Neural progenitor cell (in vitro differentiated cells): ENCODE results near the gene SEC22A. TPM values are rescaled to one million over a fixed set of nuclear protein-coding genes. Genes with fewer than 3 reads are reported as not detected.

Experiments used
- DNase-seq: peaks from one replicate; pipeline ENCODE4 v3.0.0-alpha.2; 2016; ENCODE audit warnings: low spot score
- H2AFZ ChIP-seq: fragments of 200-600 bp; sonication (generic); replicated peaks from 2 replicates; pipeline ENCODE4 v1.6.1; 2016; ENCODE audit warnings: antibody characterized with exemption
- H3F3A ChIP-seq: fragments of 200-600 bp; sonication (generic); 2 replicates; pipeline ENCODE4 v1.6.1; 2016; ENCODE audit warnings: antibody characterized with exemption, low read depth
- H3K27ac ChIP-seq: fragments of 200-600 bp; sonication (generic); 2 replicates; pipeline ENCODE4 v1.5.1; 2016; ENCODE audit warnings: mild to moderate bottlenecking
- H3K27me3 ChIP-seq: fragments of 200-600 bp; sonication (generic); 2 replicates; pipeline ENCODE4 v1.6.1; 2016; ENCODE audit warnings: mild to moderate bottlenecking, moderate library complexity
- H3K36me3 ChIP-seq: fragments of 200-600 bp; sonication (generic); 2 replicates; pipeline ENCODE4 v1.5.1; 2016
- H3K4me1 ChIP-seq: fragments of 200-600 bp; sonication (generic); 2 replicates; pipeline ENCODE4 v1.6.1; 2016; ENCODE audit warnings: mixed run types
- H3K4me2 ChIP-seq: fragments of 200-600 bp; sonication (generic); 2 replicates; pipeline ENCODE4 v1.6.1; 2016
- H3K4me3 ChIP-seq: fragments of 200-600 bp; sonication (generic); 2 replicates; pipeline ENCODE4 v1.5.1; 2016
- H3K79me2 ChIP-seq: fragments of 200-600 bp; sonication (generic); 2 replicates; pipeline ENCODE4 v1.6.1; 2016; ENCODE audit warnings: low read depth
- H3K9ac ChIP-seq: fragments of 200-600 bp; sonication (generic); 2 replicates; pipeline ENCODE4 v1.6.1; 2016
- H3K9me3 ChIP-seq: fragments of 200-600 bp; sonication (generic); 2 replicates; pipeline ENCODE4 v1.5.1; 2016; ENCODE audit warnings: low read depth
- H4K20me1 ChIP-seq: fragments of 200-600 bp; sonication (generic); 2 replicates; pipeline ENCODE4 v1.6.1; 2016; ENCODE audit warnings: low read depth
- H3K27ac Mint-ChIP-seq: 3 replicates; pipeline ENCODE4 v1.8.0; 2021; ENCODE audit warnings: mixed read lengths
- H3K27me3 Mint-ChIP-seq: 2 replicates; pipeline ENCODE4 v1.8.0; 2022; ENCODE audit warnings: low read depth, mild to moderate bottlenecking, inconsistent platforms, moderate library complexity, mixed read lengths; ENCODE audit not compliant: insufficient read depth
- H3K36me3 Mint-ChIP-seq: 3 replicates; pipeline ENCODE4 v1.8.0; 2021; ENCODE audit warnings: mixed read lengths
- H3K4me1 Mint-ChIP-seq: 3 replicates; pipeline ENCODE4 v1.8.0; 2021; ENCODE audit warnings: mixed read lengths
- H3K4me3 Mint-ChIP-seq: 3 replicates; pipeline ENCODE4 v1.8.0; 2021; ENCODE audit warnings: mild to moderate bottlenecking, moderate library complexity, mixed read lengths
- H3K9me3 Mint-ChIP-seq: 3 replicates; pipeline ENCODE4 v1.8.0; 2020; ENCODE audit warnings: mixed read lengths
- EZH2 ChIP-seq: fragments of 200-600 bp; sonication (generic); IDR thresholded peaks from 2 replicates; pipeline ENCODE4 v1.6.1; 2017; ENCODE audit warnings: antibody characterized with exemption, mild to moderate bottlenecking, moderate library complexity
- EZH2phosphoT487 ChIP-seq: fragments of 200-600 bp; sonication (generic); IDR thresholded peaks from 2 replicates; pipeline ENCODE4 v1.6.1; 2017; ENCODE audit warnings: antibody characterized with exemption
- total RNA-seq: library from RNA; depleted of rRNA; stranded (reverse); fragments of >200 nt; gene quantifications from 2 replicates; pipeline ENCODE4 v1.2.3, GENCODE V29; 2015; ENCODE audit warnings: low replicate concordance
- TF ChIP-seq, protein P1 (sequence below): fragments of 200-600 bp; sonication (generic); IDR thresholded peaks from 2 replicates; pipeline ENCODE4 v1.5.1; 2017; ENCODE audit warnings: antibody characterized with exemption, mild to moderate bottlenecking

Gene SEC22A
- total RNA-seq, 1 donor from 2014 or later: 26.4 TPM

- Mint-ChIP-seq H3K4me1 (peaks cover 2% of the 10 kb centered on the region), H3K4me3 (no peak overlapping the region), H3K27me3 (peaks cover 4% of the 10 kb centered on the region), H3K9me3 (peaks cover 13% of the 10 kb centered on the region), H3K27ac (no peak overlapping the region), H3K36me3 (peaks cover 43% of the 10 kb centered on the region)
- H3K36me3 ChIP-seq: no peaks in the 10 kb centered on the region
- H4K20me1 ChIP-seq: peaks cover 3% of the 10 kb centered on the region
- H2AFZ ChIP-seq: no peak overlapping the region
- H3K4me2 ChIP-seq: no peak overlapping the region
- H3K4me3 ChIP-seq: no peak overlapping the region
- H3K9me3 ChIP-seq: peaks cover 4% of the 10 kb centered on the region
- H3K4me1 ChIP-seq: peaks cover 12% of the 10 kb centered on the region
- no peaks in the 10 kb centered on the region for H3K27me3 ChIP-seq
- no peak overlapping the region for H3K9ac ChIP-seq
- no peaks in the 10 kb centered on the region for H3K79me2 ChIP-seq
- H3F3A ChIP-seq: peaks cover 7% of the 10 kb centered on the region
- no peak for DNase-seq
- TF ChIP-seq, protein P1, sequence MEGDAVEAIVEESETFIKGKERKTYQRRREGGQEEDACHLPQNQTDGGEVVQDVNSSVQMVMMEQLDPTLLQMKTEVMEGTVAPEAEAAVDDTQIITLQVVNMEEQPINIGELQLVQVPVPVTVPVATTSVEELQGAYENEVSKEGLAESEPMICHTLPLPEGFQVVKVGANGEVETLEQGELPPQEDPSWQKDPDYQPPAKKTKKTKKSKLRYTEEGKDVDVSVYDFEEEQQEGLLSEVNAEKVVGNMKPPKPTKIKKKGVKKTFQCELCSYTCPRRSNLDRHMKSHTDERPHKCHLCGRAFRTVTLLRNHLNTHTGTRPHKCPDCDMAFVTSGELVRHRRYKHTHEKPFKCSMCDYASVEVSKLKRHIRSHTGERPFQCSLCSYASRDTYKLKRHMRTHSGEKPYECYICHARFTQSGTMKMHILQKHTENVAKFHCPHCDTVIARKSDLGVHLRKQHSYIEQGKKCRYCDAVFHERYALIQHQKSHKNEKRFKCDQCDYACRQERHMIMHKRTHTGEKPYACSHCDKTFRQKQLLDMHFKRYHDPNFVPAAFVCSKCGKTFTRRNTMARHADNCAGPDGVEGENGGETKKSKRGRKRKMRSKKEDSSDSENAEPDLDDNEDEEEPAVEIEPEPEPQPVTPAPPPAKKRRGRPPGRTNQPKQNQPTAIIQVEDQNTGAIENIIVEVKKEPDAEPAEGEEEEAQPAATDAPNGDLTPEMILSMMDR: no peak
- TF ChIP-seq EZH2phosphoT487 (no peak), EZH2 (no peak)
- H3K27ac ChIP-seq: no peak overlapping the region
Measured at GRCh38 chr3:123163141-123163540, 38.6 kb upstream of the SEC22A start.

- Histone ChIP-seq H2AFZ (no peak overlapping the region), H3K9ac (no peak overlapping the region), H3K27me3 (peaks cover 3% of the 10 kb centered on the region), H3K36me3 (no peaks in the 10 kb centered on the region), H4K20me1 (peaks cover 16% of the 10 kb centered on the region), H3K9me3 (peaks cover 4% of the 10 kb centered on the region), H3K4me3 (no peak overlapping the region), H3K27ac (no peak overlapping the region), H3K4me1 (peaks cover 23% of the 10 kb centered on the region), H3F3A (peaks cover 9% of the 10 kb centered on the region), H3K79me2 (no peaks in the 10 kb centered on the region), H3K4me2 (no peak overlapping the region)
- TF ChIP-seq EZH2phosphoT487: no peak
- TF ChIP-seq EZH2: no peak
- TF ChIP-seq, protein P1: no peak
- peaks cover 18% of the 10 kb centered on the region for H3K4me1 Mint-ChIP-seq
- no peak overlapping the region for H3K27ac Mint-ChIP-seq
- peaks cover 33% of the 10 kb centered on the region for H3K36me3 Mint-ChIP-seq
- H3K9me3 Mint-ChIP-seq: peaks cover 13% of the 10 kb centered on the region
- H3K27me3 Mint-ChIP-seq: peaks cover 2% of the 10 kb centered on the region
- no peak for DNase-seq
- H3K4me3 Mint-ChIP-seq: no peak overlapping the region
Measured at GRCh38 chr3:123165163-123165562, 36.6 kb upstream of the SEC22A start.

DNA sequence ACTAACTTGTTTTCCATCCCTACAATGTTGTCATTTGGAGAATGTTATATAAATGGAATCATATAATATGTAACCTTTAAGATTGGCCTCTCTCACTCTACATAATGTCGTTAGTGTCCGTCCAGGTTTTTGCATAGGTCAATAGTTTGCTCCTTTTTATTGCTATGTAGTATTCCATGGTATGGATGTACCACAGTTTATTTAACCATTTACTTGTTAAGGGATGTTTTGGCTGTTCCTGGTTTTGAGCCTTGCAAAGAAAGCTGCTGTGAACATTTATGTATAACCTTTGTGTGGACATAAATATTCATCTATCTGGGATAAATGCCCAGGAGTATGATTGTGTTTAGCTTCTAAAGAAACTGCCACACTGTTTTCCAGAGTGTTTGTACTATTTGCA is 34.1 kb upstream of the SEC22A start:
- Mint-ChIP-seq H3K27ac (no peak overlapping the region), H3K4me1 (peaks cover 23% of the 10 kb centered on the region), H3K27me3 (peaks cover 4% of the 10 kb centered on the region), H3K4me3 (no peak overlapping the region), H3K36me3 (peaks cover 33% of the 10 kb centered on the region), H3K9me3 (peaks cover 13% of the 10 kb centered on the region)
- H3K27ac ChIP-seq: no peak overlapping the region
- no peaks in the 10 kb centered on the region for H3K79me2 ChIP-seq
- H3F3A ChIP-seq: peaks cover 3% of the 10 kb centered on the region
- peaks cover 11% of the 10 kb centered on the region for H3K4me1 ChIP-seq
- no peak for DNase-seq
- H3K9ac ChIP-seq: no peak overlapping the region
- no peak overlapping the region for H3K4me2 ChIP-seq
- peaks cover 4% of the 10 kb centered on the region for H3K9me3 ChIP-seq
- H3K27me3 ChIP-seq: peaks cover 5% of the 10 kb centered on the region
- no peak overlapping the region for H2AFZ ChIP-seq
- H3K36me3 ChIP-seq: no peaks in the 10 kb centered on the region
- no peak overlapping the region for H3K4me3 ChIP-seq
- peaks cover 13% of the 10 kb centered on the region for H4K20me1 ChIP-seq
- TF ChIP-seq EZH2 (no peak), EZH2phosphoT487 (no peak)
- TF ChIP-seq, protein P1: no peak
